ENCODE results near the gene MSRB1.
"Not testable (repeated sequence)": the region's sequence is repeated elsewhere in the genome, so short reads cannot be mapped to it uniquely, and the experiment has no call there.

The MSRB1 gene

GRCh38 chr16:1960665-1961630, 17.9 kb upstream of the MSRB1 start:
- peak; percentile 38 for DNase-seq

- peak; percentile 93 for DNase-seq
These were observed 16.5 kb upstream of the MSRB1 start, which contains the start of gene NDUFB10 for GRCh38 chr16:1959269-1960039. NDUFB10 (plus strand) TSS chr16:1959538; CDS start chr16:1959625, 87 bp downstream.

- no peak for DNase-seq
These were observed 15.8 kb upstream of the MSRB1 start for GRCh38 chr16:1958715-1959268.

GRCh38 chr16:1958143-1958491, 15.1 kb upstream of the MSRB1 start:
- not testable (repeated sequence) for DNase-seq

- DNase-seq, result not testable (repeated sequence)
These were observed 14.6 kb upstream of the MSRB1 start for GRCh38 chr16:1957434-1958142.

GRCh38 chr16:1953734-1954133, 10.7 kb upstream of the MSRB1 start:
- no peak for DNase-seq

GRCh38 chr16:1950559-1950958, 7.6 kb upstream of the MSRB1 start:
- no peak for DNase-seq

GRCh38 chr16:1950047-1950446, 7.0 kb upstream of the MSRB1 start:
- DNase-seq, result no peak

- no peak for DNase-seq
These were observed 6.5 kb upstream of the MSRB1 start for GRCh38 chr16:1949507-1949906.

GRCh38 chr16:1947369-1947670, 4.3 kb upstream of the MSRB1 start:
- no peak for DNase-seq

GRCh38 chr16:1946495-1947368, 3.7 kb upstream of the MSRB1 start:
- no peak for DNase-seq

GRCh38 chr16:1945559-1946391, 2.8 kb upstream of the MSRB1 start:
- DNase-seq, result no peak

GRCh38 chr16:1944612-1945199, 1.7 kb upstream of the MSRB1 start:
- no peak for DNase-seq

- no peak for DNase-seq
These were observed 771 bp downstream of the MSRB1 start for GRCh38 chr16:1942047-1942809.

- DNase-seq, result no peak
These were observed 1.6 kb downstream of the MSRB1 start for GRCh38 chr16:1941162-1942046.

GRCh38 chr16:1940273-1941161, 2.5 kb downstream of the MSRB1 start:
- no peak for DNase-seq

- not testable (repeated sequence) for DNase-seq
These were observed 3.2 kb downstream of the MSRB1 start for GRCh38 chr16:1939833-1940232.

- DNase-seq, result no peak
These were observed 4.1 kb downstream of the MSRB1 start for GRCh38 chr16:1938910-1939309.

All from CD4-positive, alpha-beta T cell treated with Interleukin-6 for 4 hours (primary cell).